Activated naive CD8-positive, alpha-beta T cell treated with anti-CD3 and anti-CD28 coated beads, Interleukin-2, amount 10 ng/mL, durations not matched to agents 7 days and 5 days (primary cell): Measurements from ENCODE around the gene DCUN1D1. TPM values are rescaled to one million over a fixed set of nuclear protein-coding genes. Genes with fewer than 3 reads are reported as not detected.

Experiments
- ATAC-seq: fragments of 150-1000 bp; cut with Tn5 transposase; one replicate; pipeline ENCODE4 v1.10.0; 2021; ENCODE audit warnings: low read depth, moderate library complexity
- POLR2A ChIA-PET: fragments of 350-600 bp; sonication (Branson Sonifier 250); formaldehyde crosslinking; loops from one replicate; lab custom pipeline; 2021; ENCODE audit warnings: antibody characterized with exemption; lab: Charles Lee
- DNase-seq: peaks from one replicate; pipeline ENCODE4 v3.0.0; 2021
- H3K27ac Mint-ChIP-seq: one replicate; pipeline ENCODE4 v1.8.0; 2022; ENCODE audit warnings: mild to moderate bottlenecking, mixed read lengths
- H3K27me3 Mint-ChIP-seq: one replicate; pipeline ENCODE4 v1.8.0; 2022; ENCODE audit warnings: mild to moderate bottlenecking, moderate library complexity, mixed read lengths
- H3K36me3 Mint-ChIP-seq: one replicate; pipeline ENCODE4 v1.8.0; 2021; ENCODE audit warnings: mild to moderate bottlenecking, mixed read lengths
- H3K4me1 Mint-ChIP-seq: one replicate; pipeline ENCODE4 v1.8.0; 2021; ENCODE audit warnings: mixed read lengths
- H3K4me3 Mint-ChIP-seq: one replicate; pipeline ENCODE4 v1.8.0; 2022; ENCODE audit warnings: mild to moderate bottlenecking, moderate library complexity, mixed read lengths
- H3K9me3 Mint-ChIP-seq: one replicate; pipeline ENCODE4 v1.8.0; 2021; ENCODE audit warnings: mixed read lengths
- total RNA-seq, 2 experiments: library from RNA; stranded (reverse); gene quantifications; one replicate each; pipeline ENCODE4 v1.2.3, GENCODE V29; 2021

DCUN1D1 gene
- total RNA-seq, 2 experiments from 2014 or later: 68.2 to 69.7 TPM

DNA sequence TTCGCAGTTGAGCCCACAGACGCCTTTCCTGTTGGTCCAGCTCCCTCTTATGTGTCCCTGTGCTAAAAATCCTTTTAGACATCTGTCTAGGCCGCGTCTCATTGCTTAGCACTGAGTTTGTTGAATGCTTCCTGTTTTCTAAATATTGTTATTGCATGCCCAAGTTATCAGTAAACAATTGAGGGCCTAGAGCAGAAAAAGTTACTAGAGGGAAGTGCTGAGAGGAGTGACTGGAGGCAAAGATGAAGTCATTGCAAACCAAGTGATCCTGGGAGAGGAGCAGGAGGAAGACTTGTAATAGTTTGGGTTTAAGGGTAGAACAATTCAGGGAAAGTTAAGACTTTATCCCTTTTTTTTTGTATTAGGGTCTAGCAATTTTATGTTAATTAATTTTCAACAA, 88.1 kb downstream of the DCUN1D1 start:
- no peak for DNase-seq
- peaks cover 28% of the 10 kb centered on the region for H3K36me3 Mint-ChIP-seq
- H3K9me3 Mint-ChIP-seq: no peaks in the 10 kb centered on the region
- no peak overlapping the region for H3K4me3 Mint-ChIP-seq
- H3K4me1 Mint-ChIP-seq: peaks cover 4% of the 10 kb centered on the region
- H3K27me3 Mint-ChIP-seq: no peaks in the 10 kb centered on the region
- POLR2A ChIA-PET: no interaction called here
- peak overlapping the region; percentile 1 for H3K27ac Mint-ChIP-seq
- no peak for ATAC-seq

- Mint-ChIP-seq H3K4me1 (peaks cover 4% of the 10 kb centered on the region), H3K9me3 (no peaks in the 10 kb centered on the region), H3K27me3 (no peaks in the 10 kb centered on the region), H3K4me3 (no peak overlapping the region), H3K36me3 (peaks cover 30% of the 10 kb centered on the region), H3K27ac (no peak overlapping the region)
- ATAC-seq (no peak), DNase-seq (no peak)
- POLR2A ChIA-PET: no interaction called here
Observed at GRCh38 chr3:182891364-182891763, 89.0 kb downstream of the DCUN1D1 start.

GRCh38 chr3:182889948-182890629, 90.2 kb downstream of the DCUN1D1 start:
- H3K27ac Mint-ChIP-seq: no peak overlapping the region
- POLR2A ChIA-PET: interaction anchor here (0.6 kb wide), 1 partner anchor 387 kb away, joined by 3 read pairs; no protein-coding TSS in a partner anchor
- ATAC-seq (no peak), DNase-seq (no peak)
- peaks cover 2% of the 10 kb centered on the region for H3K4me1 Mint-ChIP-seq
- H3K27me3 Mint-ChIP-seq: no peaks in the 10 kb centered on the region
- H3K9me3 Mint-ChIP-seq: no peaks in the 10 kb centered on the region
- no peak overlapping the region for H3K4me3 Mint-ChIP-seq
- peaks cover 33% of the 10 kb centered on the region for H3K36me3 Mint-ChIP-seq

Other genes starting within 250 kb of the DCUN1D1 start
- gene ATP11B, start 187.0 kb downstream of the DCUN1D1 start, total RNA-seq: 100 to 1,000 TPM; 125 to 136 TPM
- 10 to 100 TPM; 31.2 to 38.0 TPM for gene MCCC1, start 119.0 kb upstream of the DCUN1D1 start, total RNA-seq
- 10 to 100 TPM; 14.6 to 17.8 TPM for gene LAMP3, start 182.2 kb upstream of the DCUN1D1 start, total RNA-seq